K562 (cell line): Measurements from ENCODE around the gene AKAIN1. TPM values are rescaled to one million over a fixed set of nuclear protein-coding genes. Genes with fewer than 3 reads are reported as not detected.
A peak's percentile ranks its signal among the peaks of the same experiment; 100 is the strongest.

Experiments
- ATAC-seq: fragments of 200-7000 bp; cut with Tn5 transposase; 3 replicates; pipeline ENCODE4 v1.9.1; 2020; ENCODE audit warnings: moderate library complexity
- BruUV-seq: library from RNA; stranded (reverse); fragments of 400-500 nt; replicated peaks from 2 replicates; lab custom pipeline; 2021; lab: Mats Ljungman, UMichigan
- CTCF ChIA-PET: fragments of 300-600 bp; formaldehyde crosslinking; extraction: SDS; loops from one replicate; lab custom pipeline; 2021; ENCODE audit warnings: low intra/inter-chr PET ratio; lab: Yijun Ruan, JAX
- POLR2A ChIA-PET: fragments of 300-600, 350-650 bp; sonication (Branson Sonifier 250); formaldehyde crosslinking; extraction: SDS; loops from one replicate; lab custom pipeline; 2021; ENCODE audit warnings: antibody characterized with exemption, inconsistent platforms; lab: Yijun Ruan, JAX
- DNase-seq, 4 experiments: peaks; one replicate each; pipeline versions ENCODE4 v3.0.0 to v3.0.0-alpha.2; 2011 to 2018; ENCODE audit warnings: low spot score in 3 of 4, mixed read lengths in 3 of 4; ENCODE audit errors: extremely low read depth in 1 of 4
- FAIRE-seq: peaks from 2 replicates; lab custom pipeline; 2011; peaks lifted over from hg19 to GRCh38; lab: Jason Lieb, UNC
- H2AFZ ChIP-seq: 2 replicates; pipeline ENCODE4 v1.6.0; 2011; ENCODE audit warnings: low read depth, low read length, control low read depth, inconsistent platforms
- H3K27ac ChIP-seq: fragments of 200-600 bp; 3 replicates; pipeline ENCODE4 v1.8.0; 2011; ENCODE audit warnings: low read depth, mild to moderate bottlenecking, control low read depth, inconsistent platforms, low read length, moderate library complexity, mixed read lengths; ENCODE audit errors: extremely low read depth
- H3K27me3 ChIP-seq, 2 experiments: fragments of 300-600 bp in 1 of 2; 2 replicates in 1 of 2; 3 replicates in 1 of 2; pipeline versions ENCODE4 v1.6.0 to v1.8.0; 2011; ENCODE audit warnings: inconsistent platforms in 2 of 2, low read length in 2 of 2, mild to moderate bottlenecking in 1 of 2, mixed read lengths in 1 of 2, moderate library complexity in 1 of 2; ENCODE audit not compliant: control insufficient read depth in 2 of 2, insufficient read depth in 2 of 2
- H3K36me3 ChIP-seq: fragments of 300-600 bp; 3 replicates; pipeline ENCODE4 v1.8.0; 2011; ENCODE audit warnings: mild to moderate bottlenecking, low read length, inconsistent platforms; ENCODE audit not compliant: control insufficient read depth, insufficient read depth
- H3K4me1 ChIP-seq, 2 experiments: fragments of 200-600 bp in 1 of 2; replicated peaks in 1 of 2; 2 replicates in 1 of 2; 3 replicates in 1 of 2; pipeline versions ENCODE4 v1.5.1 to v1.8.0; 2011; ENCODE audit warnings: inconsistent platforms in 2 of 2, low read length in 2 of 2, mild to moderate bottlenecking in 1 of 2, mixed read lengths in 1 of 2, moderate library complexity in 1 of 2; ENCODE audit not compliant: control insufficient read depth in 2 of 2, insufficient read depth in 2 of 2
- H3K4me2 ChIP-seq: 2 replicates; pipeline ENCODE4 v1.6.1; 2011; ENCODE audit warnings: low read length, control low read depth, inconsistent platforms, mixed read lengths; ENCODE audit not compliant: insufficient read depth
- H3K4me3 ChIP-seq: fragments of 200-600 bp; sonication (generic), shearing (Covaris generic); 2 replicates; pipeline ENCODE4 v1.5.1; 2016; ENCODE audit warnings: control low read depth, inconsistent platforms
- H3K79me2 ChIP-seq: fragments of 200-600 bp; 3 replicates; pipeline ENCODE4 v1.8.0; 2011; ENCODE audit warnings: low read length, inconsistent platforms; ENCODE audit not compliant: control insufficient read depth, insufficient read depth
- H3K9ac ChIP-seq, 2 experiments: 2 replicates each; pipeline versions ENCODE4 v1.6.0 to v1.6.1; 2011; ENCODE audit warnings: low read depth in 2 of 2, low read length in 2 of 2, control low read depth in 1 of 2, inconsistent platforms in 1 of 2, mild to moderate bottlenecking in 1 of 2, mixed read lengths in 1 of 2; ENCODE audit not compliant: insufficient read depth in 1 of 2
- H3K9me1 ChIP-seq: one replicate; pipeline ENCODE4 v1.6.0; 2011; ENCODE audit warnings: inconsistent platforms, mild to moderate bottlenecking, low read length, moderate library complexity; ENCODE audit not compliant: control insufficient read depth, insufficient read depth
- H3K9me3 ChIP-seq: replicated peaks from 2 replicates; pipeline ENCODE4 v1.5.1; 2011; ENCODE audit warnings: low read depth, low read length, inconsistent platforms; ENCODE audit not compliant: control insufficient read depth, insufficient read depth
- H4K20me1 ChIP-seq: replicated peaks from 2 replicates; pipeline ENCODE4 v1.6.1; 2011; ENCODE audit warnings: low read length, inconsistent platforms, mixed read lengths; ENCODE audit not compliant: control insufficient read depth, insufficient read depth
- MAX ChIP-seq: sonication (generic); formaldehyde crosslinking; IDR thresholded peaks from 2 replicates; pipeline ENCODE4 v1.9.0; 2022; ENCODE audit warnings: mild to moderate bottlenecking, missing genetic modification reagents
- NRF1 ChIP-seq, 2 experiments: fragments of 450-650 bp; IDR thresholded peaks in 1 of 2; conservative IDR thresholded peaks in 1 of 2; 2 replicates each; pipeline ENCODE4 v1.6.1; 2014; ENCODE audit warnings: mild to moderate bottlenecking in 2 of 2
- TFAM ChIP-seq: fragments of 250-450 bp; sonication (Bioruptor Pico); conservative IDR thresholded peaks from 2 replicates; pipeline ENCODE4 v1.5.0; 2021; ENCODE audit warnings: mild to moderate bottlenecking, moderate library complexity
- WGBS: fragments of 100-300 bp; shearing (Covaris generic); methylation state at CpG from one replicate; pipeline ENCODE4 v1.1.6; 2016; ENCODE audit warnings: low coverage, mixed read lengths; ENCODE audit not compliant: insufficient coverage; ENCODE audit errors: missing lambda C conversion rate; 5-methylcytosine and 5-hydroxymethylcytosine counted together
- in situ Hi-C: fragments of 300-500 bp; cut with MboI; formaldehyde crosslinking; loops from 4 replicates; pipeline ENCODE4 v1.15.0; 2018; ENCODE audit warnings: inconsistent platforms, mixed read lengths
- intact Hi-C: fragments of 100-400 bp; cut with micrococcal nuclease; formaldehyde crosslinking; loops from 2 replicates; pipeline ENCODE4 v1.14.2; 2022
- polyA plus RNA-seq, 8 experiments: library from polyadenylated mRNA; depleted of rRNA in 4 of 8; stranded (reverse) in 5 of 8; unstranded in 3 of 8; fragments of >200 nt; fragmentation: Nextera tagmentation in 2 of 8; fragmentation: Illumina TruSeq in 1 of 8; extraction: Ambion mirVana in 2 of 8; extraction: Trizol in 1 of 8; gene quantifications; 2 replicates each; pipeline versions ENCODE4 v1.2.1 to v1.2.3, GENCODE V29; 2011 to 2014; ENCODE audit warnings: inconsistent platforms in 1 of 8, missing spikeins in 1 of 8
- total RNA-seq, 7 experiments: library from RNA; depleted of rRNA in 6 of 7; stranded (reverse); fragments of >200 nt in 6 of 7; fragmentation: Illumina TruSeq in 2 of 7; extraction: Trizol in 2 of 7; gene quantifications; 2 replicates each; pipeline versions ENCODE4 v1.2.1 to v1.2.3, GENCODE V29; 2011 to 2021; ENCODE audit warnings: low replicate concordance in 1 of 7
- TF ChIP-seq, protein P1 (sequence below): sonication (generic); formaldehyde crosslinking; IDR thresholded peaks from 2 replicates; pipeline ENCODE4 v1.8.1; 2023; ENCODE audit warnings: mild to moderate bottlenecking, missing genetic modification reagents
- TF ChIP-seq, protein P2 (sequence below): fragments of 450-650 bp; IDR thresholded peaks from 2 replicates; pipeline ENCODE4 v1.6.1; 2016; ENCODE audit warnings: low read depth

The AKAIN1 gene
- total and polyA plus RNA-seq, 9 of the 15 experiments (the other 6 are each of a cell fraction or from before 2014, with no cell fraction given): not detected

DNA sequence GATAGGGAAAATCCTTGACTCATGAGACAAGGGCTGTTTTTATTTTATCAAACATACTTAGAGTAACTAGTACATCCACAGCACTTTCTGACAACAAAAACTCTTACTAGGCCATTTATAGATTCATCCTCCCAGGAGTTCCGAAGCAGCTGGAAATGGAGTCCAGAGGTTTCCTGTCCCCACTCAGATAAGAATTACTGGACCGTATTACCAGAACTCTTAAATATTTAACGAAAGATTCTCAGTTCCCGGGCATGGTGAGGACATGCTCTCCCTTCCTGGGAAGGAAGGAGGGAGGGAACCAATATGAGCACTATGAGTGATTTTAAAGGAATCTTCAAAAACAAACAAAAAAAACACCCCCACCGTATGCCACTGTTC is 41.2 kb downstream of the AKAIN1 start (continued):
- TF ChIP-seq, protein P1, sequence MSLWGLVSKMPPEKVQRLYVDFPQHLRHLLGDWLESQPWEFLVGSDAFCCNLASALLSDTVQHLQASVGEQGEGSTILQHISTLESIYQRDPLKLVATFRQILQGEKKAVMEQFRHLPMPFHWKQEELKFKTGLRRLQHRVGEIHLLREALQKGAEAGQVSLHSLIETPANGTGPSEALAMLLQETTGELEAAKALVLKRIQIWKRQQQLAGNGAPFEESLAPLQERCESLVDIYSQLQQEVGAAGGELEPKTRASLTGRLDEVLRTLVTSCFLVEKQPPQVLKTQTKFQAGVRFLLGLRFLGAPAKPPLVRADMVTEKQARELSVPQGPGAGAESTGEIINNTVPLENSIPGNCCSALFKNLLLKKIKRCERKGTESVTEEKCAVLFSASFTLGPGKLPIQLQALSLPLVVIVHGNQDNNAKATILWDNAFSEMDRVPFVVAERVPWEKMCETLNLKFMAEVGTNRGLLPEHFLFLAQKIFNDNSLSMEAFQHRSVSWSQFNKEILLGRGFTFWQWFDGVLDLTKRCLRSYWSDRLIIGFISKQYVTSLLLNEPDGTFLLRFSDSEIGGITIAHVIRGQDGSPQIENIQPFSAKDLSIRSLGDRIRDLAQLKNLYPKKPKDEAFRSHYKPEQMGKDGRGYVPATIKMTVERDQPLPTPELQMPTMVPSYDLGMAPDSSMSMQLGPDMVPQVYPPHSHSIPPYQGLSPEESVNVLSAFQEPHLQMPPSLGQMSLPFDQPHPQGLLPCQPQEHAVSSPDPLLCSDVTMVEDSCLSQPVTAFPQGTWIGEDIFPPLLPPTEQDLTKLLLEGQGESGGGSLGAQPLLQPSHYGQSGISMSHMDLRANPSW (CRISPR knock-in tag): no peak
- TF ChIP-seq, all 486 proteins: peak for 0

GRCh38 chr18:5155218-5155906 is 41.7 kb downstream of the AKAIN1 start:
- intact Hi-C loops (no loop called here), in situ Hi-C loops (no loop called here)
- FAIRE-seq (no peak), ATAC-seq (no peak), DNase-seq (peak in 1 of 4 experiments; percentile 2)
- H2AFZ ChIP-seq: no peak overlapping the region
- no peak overlapping the region for H3K9ac ChIP-seq
- TF ChIP-seq, protein P2, sequence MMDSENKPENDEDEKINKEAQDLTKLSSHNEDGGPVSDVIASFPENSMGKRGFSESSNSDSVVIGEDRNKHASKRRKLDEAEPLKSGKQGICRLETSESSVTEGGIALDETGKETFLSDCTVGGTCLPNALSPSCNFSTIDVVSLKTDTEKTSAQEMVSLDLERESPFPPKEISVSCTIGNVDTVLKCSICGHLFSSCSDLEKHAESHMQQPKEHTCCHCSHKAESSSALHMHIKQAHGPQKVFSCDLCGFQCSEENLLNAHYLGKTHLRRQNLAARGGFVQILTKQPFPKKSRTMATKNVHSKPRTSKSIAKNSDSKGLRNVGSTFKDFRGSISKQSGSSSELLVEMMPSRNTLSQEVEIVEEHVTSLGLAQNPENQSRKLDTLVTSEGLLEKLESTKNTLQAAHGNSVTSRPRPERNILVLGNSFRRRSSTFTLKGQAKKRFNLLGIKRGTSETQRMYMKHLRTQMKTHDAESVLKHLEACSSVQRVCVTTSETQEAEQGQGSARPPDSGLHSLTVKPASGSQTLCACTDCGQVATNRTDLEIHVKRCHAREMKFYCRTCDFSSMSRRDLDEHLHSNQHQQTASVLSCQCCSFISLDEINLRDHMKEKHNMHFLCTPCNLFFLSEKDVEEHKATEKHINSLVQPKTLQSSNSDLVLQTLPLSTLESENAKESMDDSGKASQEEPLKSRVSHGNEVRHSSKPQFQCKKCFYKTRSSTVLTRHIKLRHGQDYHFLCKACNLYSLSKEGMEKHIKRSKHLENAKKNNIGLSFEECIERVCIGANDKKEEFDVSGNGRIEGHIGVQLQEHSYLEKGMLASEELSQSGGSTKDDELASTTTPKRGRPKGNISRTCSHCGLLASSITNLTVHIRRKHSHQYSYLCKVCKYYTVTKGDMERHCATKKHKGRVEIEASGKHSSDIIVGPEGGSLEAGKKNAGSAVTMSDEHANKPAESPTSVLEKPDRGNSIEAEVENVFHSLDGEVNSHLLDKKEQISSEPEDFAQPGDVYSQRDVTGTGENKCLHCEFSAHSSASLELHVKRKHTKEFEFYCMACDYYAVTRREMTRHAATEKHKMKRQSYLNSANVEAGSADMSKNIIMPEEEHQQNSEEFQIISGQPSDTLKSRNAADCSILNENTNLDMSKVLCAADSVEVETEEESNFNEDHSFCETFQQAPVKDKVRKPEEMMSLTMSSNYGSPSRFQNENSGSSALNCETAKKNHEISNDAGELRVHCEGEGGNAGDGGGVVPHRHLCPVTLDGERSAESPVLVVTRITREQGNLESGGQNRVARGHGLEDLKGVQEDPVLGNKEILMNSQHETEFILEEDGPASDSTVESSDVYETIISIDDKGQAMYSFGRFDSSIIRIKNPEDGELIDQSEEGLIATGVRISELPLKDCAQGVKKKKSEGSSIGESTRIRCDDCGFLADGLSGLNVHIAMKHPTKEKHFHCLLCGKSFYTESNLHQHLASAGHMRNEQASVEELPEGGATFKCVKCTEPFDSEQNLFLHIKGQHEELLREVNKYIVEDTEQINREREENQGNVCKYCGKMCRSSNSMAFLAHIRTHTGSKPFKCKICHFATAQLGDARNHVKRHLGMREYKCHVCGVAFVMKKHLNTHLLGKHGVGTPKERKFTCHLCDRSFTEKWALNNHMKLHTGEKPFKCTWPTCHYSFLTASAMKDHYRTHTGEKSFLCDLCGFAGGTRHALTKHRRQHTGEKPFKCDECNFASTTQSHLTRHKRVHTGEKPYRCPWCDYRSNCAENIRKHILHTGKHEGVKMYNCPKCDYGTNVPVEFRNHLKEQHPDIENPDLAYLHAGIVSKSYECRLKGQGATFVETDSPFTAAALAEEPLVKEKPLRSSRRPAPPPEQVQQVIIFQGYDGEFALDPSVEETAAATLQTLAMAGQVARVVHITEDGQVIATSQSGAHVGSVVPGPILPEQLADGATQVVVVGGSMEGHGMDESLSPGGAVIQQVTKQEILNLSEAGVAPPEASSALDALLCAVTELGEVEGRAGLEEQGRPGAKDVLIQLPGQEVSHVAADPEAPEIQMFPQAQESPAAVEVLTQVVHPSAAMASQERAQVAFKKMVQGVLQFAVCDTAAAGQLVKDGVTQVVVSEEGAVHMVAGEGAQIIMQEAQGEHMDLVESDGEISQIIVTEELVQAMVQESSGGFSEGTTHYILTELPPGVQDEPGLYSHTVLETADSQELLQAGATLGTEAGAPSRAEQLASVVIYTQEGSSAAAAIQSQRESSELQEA: no peak
- TF ChIP-seq NRF1 (conservative IDR thresholded peaks at IDR 0.05 in 1 of 2, IDR thresholded peaks at IDR 0.05 in 1 of 2) (peak; percentile 83 to 85), MAX (no peak), TFAM (CRISPR knock-in tag) (no peak)
- POLR2A ChIA-PET: interaction anchor here (0.6 kb wide), 1 partner anchor 45 kb away, joined by 3 read pairs; no protein-coding TSS in a partner anchor
- no peaks in the 10 kb centered on the region for H3K9me3 ChIP-seq
- no peaks in the 10 kb centered on the region for H3K79me2 ChIP-seq
- no peaks in the 10 kb centered on the region for H4K20me1 ChIP-seq
- H3K4me1 ChIP-seq: no peaks in the 10 kb centered on the region; a peak in 1 of 5 replicates
- no peak overlapping the region for H3K27ac ChIP-seq
- H3K9me1 ChIP-seq: no peaks in the 10 kb centered on the region
- no peaks in the 10 kb centered on the region for H3K27me3 ChIP-seq
- H3K4me3 ChIP-seq: no peak overlapping the region
- no peaks in the 10 kb centered on the region for H3K36me3 ChIP-seq
- CTCF ChIA-PET: no interaction called here
- WGBS: 2% methylated on average over 17 of the region's 17 CpGs
- no peak overlapping the region; the same call in 1 of the 2 replicates for H3K4me2 ChIP-seq
- BruUV-seq: no TSS peak
